ENCODE measurements around the gene SHISA6. TPM values are rescaled to one million over a fixed set of nuclear protein-coding genes. Genes with fewer than 3 reads are reported as not detected.

Gene SHISA6
- polyA plus RNA-seq (2013, experiment 1 of 2; ENCODE audit: insufficient read length) = 0.03 TPM
- polyA plus RNA-seq (2013, experiment 2 of 2; ENCODE audit: insufficient read length) = 0.02 TPM

DNA sequence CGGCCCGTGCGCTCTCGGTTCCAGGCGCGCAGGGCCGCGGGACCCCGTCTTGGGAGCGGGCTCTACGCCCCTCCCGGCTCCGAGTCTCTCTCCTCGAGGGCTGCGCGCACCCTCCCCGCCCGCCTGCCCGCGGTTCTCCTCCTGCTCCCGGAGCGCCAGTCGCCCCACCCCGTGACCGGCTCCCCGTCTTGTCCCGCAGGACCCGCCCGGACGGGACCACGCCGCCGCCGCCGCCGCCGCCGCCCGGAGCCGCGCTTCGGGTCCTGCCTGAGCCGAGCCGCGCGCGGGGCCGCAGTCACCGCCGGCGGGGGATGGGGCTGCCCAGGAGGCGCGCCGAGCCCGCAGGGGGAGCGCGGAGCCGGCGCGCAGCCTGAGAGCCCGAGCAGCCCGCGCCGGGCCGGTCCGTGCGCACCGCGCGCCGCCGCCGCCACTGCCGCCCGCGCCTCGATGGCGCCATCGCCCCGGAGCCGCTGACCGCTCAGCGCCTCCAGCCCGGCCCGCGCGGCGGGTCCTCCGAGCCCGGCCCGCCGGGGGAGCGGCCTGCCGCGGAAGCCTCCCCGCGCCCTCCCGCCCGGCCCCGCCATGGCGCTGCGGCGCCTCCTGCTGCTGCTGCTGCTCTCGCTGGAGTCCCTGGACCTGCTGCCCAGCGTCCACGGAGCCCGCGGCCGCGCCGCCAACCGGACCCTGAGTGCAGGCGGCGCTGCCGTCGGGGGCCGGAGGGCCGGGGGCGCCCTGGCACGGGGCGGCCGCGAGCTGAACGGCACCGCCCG lies at the start of gene SHISA6:
SHISA6 (plus strand) TSS at position 373 of the 770 bp plus-strand sequence.
- no peak for DNase-seq

DNA sequence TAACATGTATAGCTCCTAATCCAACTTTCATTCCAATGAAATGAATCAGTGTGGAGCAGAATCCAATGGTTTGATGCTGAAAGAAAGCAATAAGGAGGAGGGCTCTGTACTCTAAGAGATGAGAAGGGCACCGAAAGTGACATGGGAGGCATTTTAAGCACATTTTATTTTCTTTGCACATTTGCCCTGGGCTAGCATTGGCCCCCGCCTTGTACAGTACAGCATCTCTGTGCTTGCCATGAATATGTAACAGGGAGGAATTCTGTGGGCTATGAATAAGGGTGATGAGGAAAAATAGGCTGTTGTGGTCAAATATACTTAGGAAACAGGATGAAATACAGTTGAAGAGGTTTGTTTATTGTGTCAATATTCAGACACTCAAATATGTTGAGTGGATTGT lies 45.2 kb upstream of the SHISA6 start:
- DNase-seq = no peak

DNA sequence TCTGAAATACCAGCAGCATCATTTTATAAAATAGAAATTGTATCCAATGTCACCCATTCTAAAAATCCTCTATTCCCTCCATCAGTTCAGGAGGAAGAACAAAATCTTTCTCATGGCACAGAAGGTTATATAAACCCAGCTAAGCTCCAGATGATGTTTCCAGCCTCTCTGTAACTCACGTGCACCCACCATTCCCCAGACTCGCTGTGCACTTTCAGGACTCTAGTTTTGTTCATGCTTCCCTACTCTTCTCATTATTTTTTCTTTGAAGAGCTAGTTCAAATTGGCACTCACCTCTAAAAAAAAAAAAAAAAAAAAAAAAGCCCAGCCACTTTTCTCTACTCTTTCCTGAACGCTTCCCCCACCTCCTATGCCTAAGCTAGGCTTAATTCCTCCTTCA lies 36.0 kb upstream of the SHISA6 start:
- no peak for DNase-seq

DNA sequence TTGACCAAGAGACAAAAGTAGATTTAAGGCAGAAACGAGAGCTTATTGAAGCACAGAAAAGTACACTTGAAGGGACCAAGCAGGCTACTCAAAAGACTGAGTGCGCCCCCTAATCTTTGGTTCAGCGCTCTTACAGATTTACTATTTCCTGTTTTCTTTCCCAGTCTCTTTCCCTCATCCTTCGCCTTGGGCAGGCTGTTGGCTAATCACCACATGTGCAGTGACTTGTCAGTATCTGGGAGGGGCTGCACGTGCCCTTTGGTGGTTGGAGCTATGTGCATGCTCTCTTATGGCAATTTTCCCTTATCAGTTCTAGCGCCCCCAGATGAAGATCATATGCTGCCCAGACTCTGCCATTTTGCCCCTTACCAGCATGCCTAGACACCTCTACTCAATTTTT lies 35.4 kb upstream of the SHISA6 start:
- no peak for DNase-seq

DNA sequence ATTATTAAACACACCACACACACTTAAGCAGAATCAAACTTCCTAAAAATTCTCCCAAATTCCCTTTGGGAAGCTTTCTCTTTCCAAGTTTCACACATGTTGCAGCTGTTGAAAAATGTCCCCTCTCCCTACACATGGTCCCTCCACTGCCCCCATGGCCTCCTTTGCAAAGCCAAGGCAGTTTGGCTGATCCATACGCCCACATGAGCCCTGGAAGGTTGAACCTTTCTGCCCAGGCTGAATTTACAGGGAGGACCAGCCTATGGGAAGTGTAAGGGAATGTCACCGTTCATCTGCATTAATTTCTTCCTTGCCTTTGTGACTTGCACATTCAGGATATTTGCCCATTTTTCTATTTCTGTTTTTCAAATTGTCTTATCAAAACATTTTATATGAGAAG lies 31.1 kb upstream of the SHISA6 start:
- DNase-seq = no peak

DNA sequence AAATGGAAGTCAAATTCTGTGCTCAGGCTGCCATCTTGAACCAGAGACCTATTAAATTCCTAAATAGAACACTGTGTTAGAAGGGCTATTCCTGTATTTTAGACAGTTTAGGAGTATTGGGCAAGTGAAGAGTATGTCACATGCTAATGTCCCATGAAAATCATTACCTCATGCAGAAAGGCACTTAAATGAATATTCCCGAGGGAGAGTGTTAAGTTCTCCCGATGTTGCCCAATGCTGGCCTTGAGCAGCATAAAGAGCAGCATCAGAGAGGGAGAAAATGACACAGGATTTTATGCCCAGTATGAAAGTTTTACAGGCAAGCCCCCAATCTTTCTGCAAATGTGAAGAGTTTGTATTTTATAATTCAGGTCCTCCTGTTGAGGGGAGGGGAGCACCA lies 28.2 kb upstream of the SHISA6 start:
- no peak for DNase-seq

DNA sequence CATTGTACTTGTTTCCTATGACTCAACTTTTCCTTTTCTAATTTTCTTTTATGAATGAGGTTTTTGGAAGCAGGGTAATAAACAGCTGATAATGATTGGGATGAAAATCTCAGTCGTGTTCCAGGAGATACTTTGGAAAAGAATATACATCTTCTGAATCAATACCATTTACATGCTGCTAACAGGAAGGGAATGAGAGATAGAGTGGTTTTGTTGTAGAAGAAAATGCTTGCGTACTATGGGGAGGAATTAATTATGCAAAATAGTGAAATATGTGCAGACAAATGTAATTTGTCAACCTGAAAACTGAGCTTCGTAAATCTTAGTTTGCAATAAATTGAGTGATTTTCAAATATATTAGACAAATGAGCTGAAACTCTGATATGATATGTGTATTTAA lies 24.0 kb upstream of the SHISA6 start:
- DNase-seq = no peak

DNA sequence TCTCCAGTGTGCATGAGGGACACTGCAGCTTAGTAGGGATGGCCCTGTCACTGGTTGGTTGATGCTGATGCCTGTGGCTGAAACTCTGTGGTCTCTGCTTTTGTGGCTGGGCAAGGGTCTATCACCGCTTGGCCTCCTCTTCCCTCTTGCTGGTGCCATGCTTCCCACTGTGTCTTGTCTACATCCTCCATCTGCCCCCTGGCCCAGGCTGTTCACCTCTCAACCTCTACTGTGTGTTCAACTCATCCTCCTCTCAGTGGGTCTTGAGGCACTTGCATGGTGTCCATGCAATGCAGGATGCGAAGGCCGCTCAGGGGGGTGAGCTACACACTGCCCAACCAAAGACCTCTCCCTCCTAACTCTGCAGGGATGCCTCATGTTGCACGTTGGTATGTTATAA lies 19.8 kb upstream of the SHISA6 start:
- no peak for DNase-seq

DNA sequence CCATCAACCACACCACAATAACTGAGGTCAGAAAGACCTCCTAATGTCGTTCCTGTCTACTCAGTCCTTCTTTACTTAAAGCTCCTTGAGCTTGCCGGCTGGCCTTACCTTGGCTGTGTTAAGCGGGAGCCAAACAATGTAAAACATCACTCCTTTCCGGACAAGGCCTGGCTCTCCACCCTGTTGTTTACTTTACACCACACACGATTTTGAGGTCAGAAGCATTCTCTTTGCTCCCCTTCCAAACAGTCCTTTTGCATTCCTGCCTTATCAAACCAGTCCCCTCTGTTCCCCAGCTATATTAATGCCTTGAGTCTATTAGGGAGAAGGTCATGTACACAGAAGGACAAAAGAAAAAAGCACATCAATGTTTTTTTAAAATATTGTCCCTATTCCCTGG lies 19.3 kb upstream of the SHISA6 start:
- DNase-seq = no peak

DNA sequence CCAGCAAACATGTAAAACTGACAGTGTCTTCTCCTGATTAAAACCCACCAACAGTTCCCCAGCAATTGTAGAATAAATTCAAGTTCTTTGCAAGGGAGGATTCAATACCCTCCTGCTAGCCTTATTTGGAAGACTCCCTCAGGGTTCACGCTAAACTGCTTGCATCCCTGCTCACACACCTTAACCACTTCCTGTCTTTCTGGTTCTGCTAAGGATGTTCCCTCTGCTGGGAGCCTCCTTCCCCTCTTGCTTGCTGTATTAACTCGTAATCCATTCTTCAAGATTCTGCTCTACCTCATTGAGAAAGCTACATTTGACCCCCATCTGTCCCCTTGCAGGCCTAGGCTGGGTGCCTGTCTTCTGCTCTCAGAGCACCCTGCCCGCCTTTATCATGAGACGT lies 2.3 kb upstream of the SHISA6 start:
- DNase-seq = no peak

DNA sequence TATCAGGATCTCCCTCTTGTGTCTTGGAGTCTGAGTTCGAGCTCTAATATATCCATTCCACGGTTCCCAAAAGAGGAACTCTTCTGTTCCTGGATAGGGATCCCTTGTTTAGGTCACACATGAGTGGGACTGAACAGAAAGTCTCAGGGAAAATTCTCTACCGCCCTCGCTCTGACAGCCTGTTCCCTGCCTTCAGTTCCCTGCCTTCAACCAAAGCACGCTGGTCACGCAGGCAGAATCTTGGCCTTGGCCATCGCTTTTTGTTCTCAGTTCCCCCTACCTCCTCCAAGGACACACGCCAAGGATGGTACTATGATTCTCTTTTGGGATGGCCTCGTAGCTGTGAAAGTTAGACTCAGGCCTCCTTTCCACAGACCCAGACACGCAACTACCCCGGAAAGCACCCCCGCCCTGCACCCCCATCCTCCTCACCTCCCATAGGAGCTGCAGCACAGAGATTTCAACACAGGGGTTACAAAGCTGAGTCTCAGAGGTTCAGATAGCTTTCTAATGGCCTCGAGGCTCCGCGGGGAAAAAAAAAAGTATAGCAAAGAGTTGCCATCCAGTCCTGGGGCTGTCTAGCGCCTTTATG lies 1.5 kb upstream of the SHISA6 start:
- DNase-seq = no peak

DNA sequence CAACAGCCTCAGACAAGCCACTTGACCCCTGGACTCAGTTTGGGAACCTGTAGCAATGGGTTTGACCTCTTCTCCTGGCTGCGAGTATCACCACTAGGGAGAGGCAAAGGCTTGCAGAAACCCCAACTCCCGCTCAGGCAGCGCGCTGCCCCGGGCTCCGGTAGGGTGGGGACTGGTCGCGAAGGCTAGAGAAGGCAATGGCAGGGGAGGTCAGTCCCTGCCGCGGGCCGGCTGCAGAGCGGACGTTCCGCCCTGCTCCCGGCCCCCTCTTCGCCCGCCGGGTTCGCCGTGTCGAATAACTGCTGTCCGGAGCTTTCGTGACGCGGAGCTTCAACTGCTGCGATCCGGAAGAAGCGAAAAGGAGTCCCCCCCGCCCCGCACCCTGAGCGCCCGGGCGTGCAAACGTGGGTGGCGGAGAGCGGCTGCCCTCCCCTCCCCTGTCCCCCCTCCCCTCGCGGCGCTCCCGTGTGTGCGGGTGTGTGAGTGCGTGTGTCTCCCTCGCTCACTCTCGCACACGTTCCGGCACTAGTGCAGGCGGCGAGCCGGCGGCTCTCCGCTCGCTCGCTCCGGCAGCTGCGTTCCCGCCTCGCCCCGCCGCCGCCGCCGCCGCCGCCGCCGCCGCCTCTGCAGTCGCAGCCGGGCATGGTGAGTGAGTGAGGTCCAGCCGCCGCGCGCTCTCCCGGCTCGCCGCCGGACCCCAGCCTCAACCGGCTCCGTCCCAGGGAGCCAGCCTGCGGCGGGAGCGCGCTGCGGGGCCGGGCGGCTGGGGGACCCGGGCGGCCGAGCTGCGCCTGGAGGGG lies 772 bp upstream of the SHISA6 start:
- no peak for DNase-seq

DNA sequence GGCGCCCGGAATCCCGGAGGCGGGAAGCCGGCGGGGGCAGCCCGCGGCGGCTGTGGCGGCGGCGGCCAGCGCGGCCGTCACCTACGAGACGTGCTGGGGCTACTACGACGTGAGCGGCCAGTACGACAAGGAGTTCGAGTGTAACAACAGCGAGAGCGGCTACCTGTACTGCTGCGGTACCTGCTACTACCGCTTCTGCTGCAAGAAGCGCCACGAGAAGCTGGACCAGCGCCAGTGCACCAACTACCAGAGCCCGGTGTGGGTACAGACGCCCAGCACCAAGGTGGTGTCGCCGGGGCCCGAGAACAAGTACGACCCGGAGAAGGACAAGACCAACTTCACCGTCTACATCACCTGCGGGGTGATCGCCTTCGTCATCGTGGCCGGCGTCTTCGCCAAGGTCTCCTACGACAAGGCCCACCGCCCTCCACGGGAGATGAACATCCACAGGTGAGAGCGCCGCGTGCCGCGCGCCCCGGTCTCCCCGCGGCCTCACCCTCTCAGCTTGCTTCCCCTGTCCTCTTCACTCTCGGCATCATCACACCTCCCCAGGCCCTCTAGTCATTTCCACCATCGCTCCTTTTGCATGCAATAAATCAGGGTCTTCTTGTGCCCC lies 706 bp downstream of the SHISA6 start:
- no peak for DNase-seq

DNA sequence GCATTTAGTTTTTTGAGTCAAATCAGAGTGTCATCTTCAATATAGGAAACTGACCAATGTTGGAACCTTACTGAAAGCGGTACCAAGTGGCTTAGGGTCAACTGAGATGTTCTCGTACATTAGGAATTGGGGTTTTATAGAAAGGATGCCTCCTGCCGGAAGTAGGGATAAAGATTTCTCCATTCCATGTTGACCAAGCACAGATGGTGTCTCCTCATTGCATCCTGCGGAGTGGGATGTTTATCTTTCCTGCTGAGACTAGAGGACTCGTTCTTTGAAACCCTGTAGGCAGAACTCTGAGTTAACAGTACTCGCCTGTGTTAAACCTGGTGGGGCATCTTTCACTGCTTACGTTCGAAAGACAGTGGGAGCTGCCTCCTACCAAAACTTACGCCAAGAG lies 1.4 kb downstream of the SHISA6 start:
- no peak for DNase-seq

DNA sequence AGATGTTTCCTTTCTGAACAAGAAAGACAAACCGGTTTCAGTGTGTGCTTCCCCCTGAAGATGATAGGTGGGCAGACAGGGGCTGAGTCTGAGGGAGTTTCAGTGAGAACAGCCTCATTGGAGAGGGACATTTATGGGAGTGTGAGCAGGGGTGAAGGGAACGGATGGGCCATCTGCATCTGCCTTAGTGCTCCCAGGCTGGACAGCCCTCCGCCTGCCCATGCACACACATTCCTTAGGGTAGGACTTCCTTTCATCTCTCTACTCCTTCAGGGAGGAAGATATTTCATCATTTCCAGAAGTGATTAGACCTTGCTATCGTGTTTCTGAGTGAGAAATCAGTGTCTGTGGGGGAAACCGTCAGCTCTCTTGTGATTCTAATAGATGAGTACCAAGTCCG lies 3.8 kb downstream of the SHISA6 start:
- DNase-seq = no peak

DNA sequence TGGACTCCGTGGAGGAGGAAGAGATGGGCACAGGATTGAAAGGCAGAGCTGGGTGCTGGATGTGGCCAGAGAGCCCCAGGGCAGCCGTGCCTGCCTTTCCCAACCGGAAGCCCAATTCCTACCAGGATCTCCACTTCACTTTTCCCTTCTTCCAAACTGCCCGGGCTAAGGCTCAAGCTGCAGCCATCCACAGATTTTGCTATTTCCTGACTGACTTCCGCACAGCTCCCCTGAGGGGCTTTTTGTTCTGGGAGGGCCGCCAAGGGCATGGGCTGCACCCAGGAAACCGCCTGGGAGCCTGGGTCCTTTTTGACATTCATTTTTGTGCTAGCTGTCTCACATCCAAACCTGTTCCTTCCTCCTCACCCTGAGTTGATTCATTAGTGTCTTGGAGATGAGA lies 4.2 kb downstream of the SHISA6 start:
- no peak for DNase-seq

DNA sequence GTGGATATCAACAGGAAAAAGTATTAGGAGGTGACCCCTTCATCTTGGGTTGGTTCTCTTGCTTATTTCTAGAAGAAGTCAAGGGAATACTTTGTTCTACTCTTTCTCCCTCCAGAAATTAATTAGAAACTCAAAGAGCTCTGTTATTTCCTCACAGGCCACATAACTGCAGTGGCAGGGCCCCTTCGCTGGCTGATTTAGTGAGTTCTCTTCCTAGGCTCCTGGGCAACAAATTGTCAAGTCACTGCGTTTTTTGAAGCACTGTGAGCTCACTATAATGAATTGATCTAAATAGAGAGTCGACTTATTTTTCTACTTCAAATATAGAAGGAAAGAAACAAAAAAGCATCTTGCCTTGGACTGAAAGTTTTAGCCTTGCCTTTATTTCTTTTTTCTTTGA lies 4.8 kb downstream of the SHISA6 start:
- no peak for DNase-seq

DNA sequence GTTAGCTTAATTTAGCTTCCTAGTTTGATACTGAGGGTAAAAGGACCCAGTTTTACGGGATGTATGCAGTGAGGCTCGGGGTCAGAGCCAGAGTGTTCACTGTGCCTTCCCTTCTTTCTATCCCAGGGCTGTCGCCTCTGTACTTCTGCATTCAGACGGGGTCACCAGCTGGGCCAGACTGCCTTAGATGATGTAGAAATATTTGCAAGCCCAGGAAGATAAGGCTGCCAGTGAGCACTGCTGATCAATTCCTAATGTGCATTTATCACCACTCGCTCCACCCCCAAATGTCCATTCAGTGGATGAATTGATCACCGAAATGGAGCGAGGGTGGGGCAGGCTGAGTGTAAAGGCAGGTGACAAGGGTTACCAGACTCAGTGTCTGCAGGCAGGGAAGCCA lies 9.1 kb downstream of the SHISA6 start:
- no peak for DNase-seq

DNA sequence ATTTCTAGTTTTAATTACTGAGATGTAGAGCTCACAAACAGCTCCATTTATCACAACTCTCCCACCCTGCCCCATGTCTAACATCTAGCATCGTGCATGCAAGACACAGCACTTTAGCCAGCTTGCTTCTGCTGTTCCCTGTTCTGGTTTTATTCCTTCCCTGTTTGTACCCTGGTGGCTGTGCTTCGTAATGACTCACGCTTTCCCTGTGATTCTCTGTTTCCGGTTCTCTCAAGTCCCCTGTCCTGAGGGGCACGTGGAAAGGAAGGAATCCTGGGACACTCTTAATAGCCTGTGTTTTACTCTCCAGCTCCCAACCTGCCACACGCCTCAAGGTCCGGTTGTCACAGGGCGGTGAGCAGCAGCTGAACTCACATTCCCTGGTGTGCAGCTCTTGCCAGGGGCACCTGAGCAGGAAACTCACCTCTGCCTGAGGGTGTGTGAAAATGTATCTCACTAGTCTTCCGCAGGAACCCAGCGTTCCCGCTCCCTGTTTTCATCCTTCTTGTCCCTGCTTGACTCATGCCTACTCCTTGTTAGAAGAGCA lies 10.6 kb downstream of the SHISA6 start:
- DNase-seq = no peak

DNA sequence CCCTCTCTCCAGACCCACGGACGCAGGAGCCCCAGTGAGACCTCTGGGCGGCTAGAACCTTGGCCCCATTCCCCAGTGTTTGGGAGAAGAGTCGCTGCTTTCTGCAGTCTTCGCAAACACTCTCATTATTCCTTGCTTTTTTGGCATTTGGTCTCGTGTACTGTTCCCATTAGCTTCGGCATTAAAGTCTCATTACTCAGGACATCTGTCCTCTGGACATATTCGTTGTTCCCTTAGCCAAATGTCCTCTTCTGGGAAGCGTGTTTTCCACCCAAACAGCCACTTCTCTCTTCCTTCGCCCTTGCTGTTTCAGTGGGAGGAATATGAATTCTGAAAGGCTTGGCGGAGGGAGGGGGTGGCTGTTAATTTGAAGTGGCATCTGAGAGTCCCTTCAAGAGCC lies 11.1 kb downstream of the SHISA6 start:
- DNase-seq = no peak

DNA sequence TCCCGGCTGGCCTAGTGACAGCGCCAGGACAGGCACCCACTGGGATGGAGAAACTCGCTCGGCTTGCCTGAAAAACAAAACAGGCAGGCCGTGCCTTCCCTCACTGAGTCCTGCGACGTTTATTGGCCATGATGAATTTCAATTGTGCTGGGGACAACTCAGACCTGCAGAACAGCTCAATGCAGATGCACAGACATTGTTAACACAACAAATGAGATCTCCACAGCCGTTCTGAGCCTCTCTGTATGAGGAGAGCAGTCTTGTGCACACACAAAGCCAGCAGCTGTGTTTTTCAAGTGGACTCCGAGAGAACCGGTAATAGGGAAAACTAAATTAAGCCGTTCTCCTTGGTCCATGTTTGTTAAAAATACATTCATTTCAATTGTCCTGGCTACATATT lies 15.9 kb downstream of the SHISA6 start:
- DNase-seq = no peak

DNA sequence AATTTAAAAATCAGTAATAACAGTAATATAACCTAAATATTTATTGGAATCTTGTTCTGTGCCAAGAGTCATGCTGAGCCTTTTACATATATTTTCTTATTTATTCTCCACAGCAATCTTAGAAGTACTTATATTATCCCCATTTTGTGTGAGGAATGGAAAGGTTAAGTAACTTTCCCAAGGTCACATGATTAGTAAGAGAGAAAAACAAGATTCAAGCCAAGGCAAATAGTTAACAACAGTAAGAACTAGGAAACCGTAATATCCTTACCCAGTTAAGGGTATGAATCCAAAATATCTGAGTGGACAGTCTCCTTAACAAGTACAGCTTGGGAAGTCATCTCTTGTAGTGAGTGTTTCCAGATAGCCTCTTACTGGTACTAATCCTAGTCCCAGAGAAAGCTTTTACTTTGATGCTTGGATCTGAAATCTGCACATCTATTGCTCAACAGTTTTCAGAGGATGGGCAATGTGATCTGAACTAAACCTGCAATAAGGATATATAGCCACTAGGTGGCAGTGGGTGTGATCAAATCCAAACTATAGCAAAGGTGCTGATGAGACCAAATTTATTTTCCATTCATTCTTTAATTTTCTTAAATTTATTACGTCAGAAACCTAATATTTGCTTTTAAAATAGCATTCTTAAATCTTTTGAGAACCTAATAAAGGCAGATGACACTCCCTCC lies 23.3 kb downstream of the SHISA6 start:
- no peak for DNase-seq

Measured in fibroblast of skin of abdomen (primary cell).